ENCODE measurements around the gene CXorf66. TPM values are rescaled to one million over a fixed set of nuclear protein-coding genes. Genes with fewer than 3 reads are reported as not detected.

Gene CXorf66
- total RNA-seq, 1 experiment from 2014 or later = not detected

DNA sequence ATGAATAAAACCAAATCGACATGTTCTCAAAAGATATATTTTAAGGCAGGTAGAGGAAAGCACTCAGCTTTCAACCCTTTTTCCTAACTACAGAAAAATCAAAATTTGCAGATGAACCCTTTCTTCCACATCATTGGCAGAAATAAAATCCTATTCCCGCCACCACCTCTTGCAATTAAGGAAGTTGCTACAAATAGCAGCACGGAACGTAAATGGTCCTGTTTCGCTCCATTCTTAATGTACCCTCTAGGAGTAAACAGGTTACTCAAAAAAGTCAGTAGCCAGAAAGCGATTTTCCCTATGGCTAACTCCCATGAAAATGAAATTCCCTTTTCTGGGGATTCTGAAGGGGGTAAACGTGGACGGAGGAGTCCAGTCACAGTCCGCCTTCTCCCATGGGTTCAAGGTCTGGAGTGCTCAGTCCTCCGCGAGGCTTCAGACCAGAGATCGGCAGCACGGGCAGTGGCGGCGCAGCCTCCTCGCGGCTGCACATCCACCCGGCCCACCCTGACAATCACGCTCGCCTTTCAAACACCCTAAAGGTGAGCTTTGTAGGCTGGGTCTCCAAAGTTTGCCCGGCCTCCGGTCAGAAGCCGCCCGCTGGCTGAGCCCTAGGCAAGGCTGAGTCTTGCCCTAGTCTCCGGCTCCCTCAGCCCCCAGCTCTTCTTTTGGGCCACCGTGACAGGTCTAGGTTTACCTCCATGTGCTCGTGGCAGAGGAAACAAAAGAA, 34.2 kb downstream of the CXorf66 start:
- H3K27me3 ChIP-seq (ENCODE audit: insufficient read depth, low read length) = no peaks in the 10 kb centered on the region
- DNase-seq (ENCODE audit: low read depth, low spot score) = no peak
- H2AFZ ChIP-seq (ENCODE audit: low read depth, low read length, poor library complexity, severe bottlenecking) = no peak overlapping the region
- H3K4me3 ChIP-seq (replicated peaks in 1 of 2; ENCODE audit: low read depth in 1 of 2, low read length in 2 of 2) = peak overlapping the region; percentile 59 to 66
- no peaks in the 10 kb centered on the region for H3K9me3 ChIP-seq (ENCODE audit: control insufficient read depth in 1 of 2, insufficient read depth in 1 of 2, low read depth in 1 of 2, low read length in 2 of 2)
- peak overlapping the region; percentile 80 for H3K4me2 ChIP-seq (ENCODE audit: low read length)
- ATAC-seq = peak; percentile 16
- peaks cover 30% of the 10 kb centered on the region for H3K79me2 ChIP-seq (ENCODE audit: insufficient read depth, low read length)
- H3K27ac ChIP-seq (ENCODE audit: low read depth, low read length) = no peak overlapping the region
- TF ChIP-seq, protein P1, sequence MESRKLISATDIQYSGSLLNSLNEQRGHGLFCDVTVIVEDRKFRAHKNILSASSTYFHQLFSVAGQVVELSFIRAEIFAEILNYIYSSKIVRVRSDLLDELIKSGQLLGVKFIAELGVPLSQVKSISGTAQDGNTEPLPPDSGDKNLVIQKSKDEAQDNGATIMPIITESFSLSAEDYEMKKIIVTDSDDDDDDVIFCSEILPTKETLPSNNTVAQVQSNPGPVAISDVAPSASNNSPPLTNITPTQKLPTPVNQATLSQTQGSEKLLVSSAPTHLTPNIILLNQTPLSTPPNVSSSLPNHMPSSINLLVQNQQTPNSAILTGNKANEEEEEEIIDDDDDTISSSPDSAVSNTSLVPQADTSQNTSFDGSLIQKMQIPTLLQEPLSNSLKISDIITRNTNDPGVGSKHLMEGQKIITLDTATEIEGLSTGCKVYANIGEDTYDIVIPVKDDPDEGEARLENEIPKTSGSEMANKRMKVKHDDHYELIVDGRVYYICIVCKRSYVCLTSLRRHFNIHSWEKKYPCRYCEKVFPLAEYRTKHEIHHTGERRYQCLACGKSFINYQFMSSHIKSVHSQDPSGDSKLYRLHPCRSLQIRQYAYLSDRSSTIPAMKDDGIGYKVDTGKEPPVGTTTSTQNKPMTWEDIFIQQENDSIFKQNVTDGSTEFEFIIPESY (IDR thresholded peaks at IDR 0.05; ENCODE audit: extremely low read depth, insufficient replicate concordance, low read length) = no peak
- TF ChIP-seq TCF7L2 (IDR thresholded peaks at IDR 0.05; ENCODE audit: borderline replicate concordance, extremely low read depth, insufficient read depth, insufficient read length) (no peak), CBX3 (IDR thresholded peaks at IDR 0.05; ENCODE audit: low read depth) (no peak), ELF1 (IDR thresholded peaks at IDR 0.05; ENCODE audit: borderline replicate concordance, low read depth) (no peak), ZFX (IDR thresholded peaks at IDR 0.05) (no peak), EGR1 (IDR thresholded peaks at IDR 0.05; ENCODE audit: low read depth) (no peak), JUND (IDR thresholded peaks at IDR 0.05) (no peak), SRF (IDR thresholded peaks at IDR 0.05; ENCODE audit: low read depth) (no peak), SIN3A (IDR thresholded peaks at IDR 0.05; ENCODE audit: low read depth) (no peak), FOSL1 (IDR thresholded peaks at IDR 0.05; ENCODE audit: low read depth) (no peak), CEBPB (IDR thresholded peaks at IDR 0.05; ENCODE audit: low read depth) (no peak), SP1 (IDR thresholded peaks at IDR 0.05; ENCODE audit: low read depth) (no peak), YY1 (IDR thresholded peaks at IDR 0.05; ENCODE audit: extremely low read depth, insufficient replicate concordance, low read depth, low read length) (no peak), POLR2AphosphoS5 (IDR thresholded peaks at IDR 0.05; ENCODE audit: low read depth, low read length) (no peak)
- TF ChIP-seq, protein P2, sequence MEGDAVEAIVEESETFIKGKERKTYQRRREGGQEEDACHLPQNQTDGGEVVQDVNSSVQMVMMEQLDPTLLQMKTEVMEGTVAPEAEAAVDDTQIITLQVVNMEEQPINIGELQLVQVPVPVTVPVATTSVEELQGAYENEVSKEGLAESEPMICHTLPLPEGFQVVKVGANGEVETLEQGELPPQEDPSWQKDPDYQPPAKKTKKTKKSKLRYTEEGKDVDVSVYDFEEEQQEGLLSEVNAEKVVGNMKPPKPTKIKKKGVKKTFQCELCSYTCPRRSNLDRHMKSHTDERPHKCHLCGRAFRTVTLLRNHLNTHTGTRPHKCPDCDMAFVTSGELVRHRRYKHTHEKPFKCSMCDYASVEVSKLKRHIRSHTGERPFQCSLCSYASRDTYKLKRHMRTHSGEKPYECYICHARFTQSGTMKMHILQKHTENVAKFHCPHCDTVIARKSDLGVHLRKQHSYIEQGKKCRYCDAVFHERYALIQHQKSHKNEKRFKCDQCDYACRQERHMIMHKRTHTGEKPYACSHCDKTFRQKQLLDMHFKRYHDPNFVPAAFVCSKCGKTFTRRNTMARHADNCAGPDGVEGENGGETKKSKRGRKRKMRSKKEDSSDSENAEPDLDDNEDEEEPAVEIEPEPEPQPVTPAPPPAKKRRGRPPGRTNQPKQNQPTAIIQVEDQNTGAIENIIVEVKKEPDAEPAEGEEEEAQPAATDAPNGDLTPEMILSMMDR (IDR thresholded peaks at IDR 0.05 in 2 of 3, conservative IDR thresholded peaks at IDR 0.05 in 1 of 3; ENCODE audit: borderline replicate concordance in 1 of 3, insufficient read depth in 1 of 3, low read depth in 2 of 3, low read length in 2 of 3) = no peak
- H4K20me1 ChIP-seq (ENCODE audit: insufficient read depth) = no peaks in the 10 kb centered on the region
- CTCF ChIA-PET = no interaction called here
- intact Hi-C loops (cut with micrococcal nuclease) = no loop called here
- POLR2A ChIA-PET = no interaction called here
- H3K4me1 ChIP-seq (ENCODE audit: control insufficient read depth in 1 of 2, insufficient read depth in 2 of 2, low read length in 2 of 2) = peaks cover 6 to 15% of the 10 kb centered on the region in 2 experiments
- BruUV-seq (replicated peaks) = no TSS peak
- no peaks in the 10 kb centered on the region for H3K9me2 ChIP-seq (ENCODE audit: insufficient read depth)
- no peaks in the 10 kb centered on the region for H3K36me3 ChIP-seq (ENCODE audit: control insufficient read depth in 1 of 2, insufficient read depth in 2 of 2, low read length in 2 of 2)
- RAD21 ChIA-PET (ENCODE audit: low non-redundant PET in 1 of 2, low total read pairs in 2 of 2, uncharacterized antibody in 2 of 2, unreplicated experiment in 2 of 2) = no interaction called here
- peak overlapping the region; percentile 70 for H3K9ac ChIP-seq (ENCODE audit: low read length)
